ENCODE data around the gene SCN3A.

SCN3A gene

DNA sequence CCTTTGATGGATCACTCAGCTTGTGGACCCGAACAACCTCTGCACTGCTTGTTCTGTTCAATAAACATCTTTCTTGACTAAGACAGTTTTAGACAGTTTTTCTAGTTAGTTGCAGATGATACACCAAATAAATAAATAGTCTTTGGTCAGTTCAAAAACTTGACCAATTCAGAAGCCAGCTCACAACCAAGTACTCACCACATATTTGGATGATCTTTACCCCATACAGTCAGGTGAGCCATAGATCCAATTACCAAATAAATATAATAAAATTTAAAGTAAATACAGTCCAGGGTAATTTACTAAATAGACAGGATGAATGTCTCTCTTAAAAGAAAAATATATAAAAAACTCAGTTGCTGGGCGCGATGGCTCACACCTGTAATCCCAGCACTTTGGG is 18.2 kb downstream of the SCN3A start:
- DNase-seq = no peak

GRCh38 chr2:165182029-165182428 is 21.8 kb downstream of the SCN3A start:
- DNase-seq = no peak

DNA sequence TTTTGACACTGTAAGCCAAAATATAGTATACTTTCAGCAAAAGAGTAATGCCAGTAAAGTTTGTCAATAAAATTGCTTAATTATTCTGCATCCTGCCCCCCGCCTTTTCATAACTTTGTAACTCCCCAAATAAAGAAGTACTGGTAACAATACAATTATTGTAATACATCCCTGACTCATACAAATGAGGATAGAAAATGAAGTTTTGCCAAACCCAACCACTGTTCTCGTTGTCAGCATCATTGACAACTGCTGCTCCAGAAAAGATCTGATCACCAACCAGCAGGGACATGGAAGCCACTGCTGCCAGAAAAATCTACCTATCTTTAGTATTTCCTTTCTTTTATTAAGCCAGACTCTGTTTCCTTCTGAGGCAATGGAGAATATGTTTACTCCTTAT is 27.1 kb downstream of the SCN3A start:
- DNase-seq = no peak

GRCh38 chr2:165173215-165173614 is 30.6 kb downstream of the SCN3A start:
- DNase-seq = no peak

DNA sequence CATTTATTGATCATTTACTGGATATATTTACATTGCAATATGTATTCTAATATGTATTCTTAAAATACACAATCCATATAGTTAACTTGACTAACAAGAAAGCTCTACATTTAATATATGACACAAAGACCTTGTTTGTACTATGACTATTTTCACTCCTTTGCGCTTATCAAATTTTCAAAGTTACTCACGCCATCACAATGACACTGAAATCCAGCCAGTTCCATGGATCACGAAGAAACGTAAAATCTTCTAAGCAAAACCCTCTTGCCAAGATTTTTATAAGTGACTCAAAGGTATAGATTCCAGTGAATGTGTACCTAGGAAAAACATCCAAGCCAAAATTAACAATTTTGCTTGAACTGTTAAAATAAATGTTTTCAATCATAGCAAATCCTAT is 39.6 kb downstream of the SCN3A start:
- DNase-seq = no peak

GRCh38 chr2:165163761-165164160 is 40.1 kb downstream of the SCN3A start:
- DNase-seq = no peak

GRCh38 chr2:165162466-165162865 is 41.4 kb downstream of the SCN3A start:
- DNase-seq = no peak

DNA sequence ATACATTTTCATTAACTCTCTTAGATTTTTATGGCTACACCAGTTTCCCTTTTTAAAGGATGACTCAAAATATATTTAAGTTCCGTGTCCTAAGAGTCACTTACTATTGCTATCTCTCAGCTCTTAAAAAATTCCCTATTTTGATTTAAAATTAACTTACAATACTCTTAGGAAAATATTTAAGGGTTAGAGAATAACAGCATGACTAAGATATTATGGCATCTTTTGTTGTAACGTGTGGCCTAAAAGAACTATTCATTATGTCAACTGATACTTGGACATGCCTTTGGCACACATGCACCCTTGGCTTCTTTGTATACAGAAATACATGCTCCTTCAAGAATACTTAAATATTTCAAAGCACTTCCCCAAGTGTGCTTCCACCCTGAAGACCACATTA is 42.3 kb downstream of the SCN3A start:
- DNase-seq = no peak

DNA sequence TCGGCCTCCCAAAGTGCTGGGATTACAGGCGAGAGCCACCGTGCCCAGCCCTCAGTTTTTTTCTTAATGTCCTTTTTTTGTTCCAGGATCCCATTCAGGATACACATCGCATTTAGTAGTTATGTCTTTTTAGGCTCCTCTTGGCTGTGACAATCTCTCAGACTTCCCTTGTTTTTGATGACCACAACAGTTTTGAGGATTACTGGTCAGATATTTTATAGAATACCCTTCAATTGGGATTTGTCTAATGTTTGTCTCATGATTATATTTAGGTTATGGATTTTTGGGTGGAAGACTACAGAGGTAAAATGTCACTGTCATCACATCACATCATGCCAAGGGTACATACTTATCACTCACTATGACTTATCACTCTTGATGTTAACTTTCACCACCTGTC is 46.7 kb downstream of the SCN3A start:
- DNase-seq = no peak

DNA sequence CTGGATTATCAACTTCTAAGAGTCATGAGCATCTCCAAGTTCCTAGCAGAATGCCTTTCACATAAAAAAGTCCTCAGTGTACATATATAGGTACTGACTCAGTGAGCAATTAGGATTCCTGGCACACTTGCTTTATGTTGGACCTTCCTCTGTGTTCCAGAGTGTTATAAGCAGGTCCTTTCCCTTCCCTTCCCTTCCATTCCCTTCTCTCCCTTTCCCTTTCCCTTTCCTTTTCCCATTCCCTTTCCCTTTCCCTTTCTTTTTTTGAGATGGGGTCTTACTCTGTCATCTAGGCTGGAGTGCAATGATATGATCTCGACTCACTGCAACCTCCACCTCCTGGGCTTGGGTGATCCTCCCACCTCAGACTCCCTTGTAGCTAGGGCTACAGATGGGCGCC is 48.7 kb downstream of the SCN3A start:
- no peak for DNase-seq

DNA sequence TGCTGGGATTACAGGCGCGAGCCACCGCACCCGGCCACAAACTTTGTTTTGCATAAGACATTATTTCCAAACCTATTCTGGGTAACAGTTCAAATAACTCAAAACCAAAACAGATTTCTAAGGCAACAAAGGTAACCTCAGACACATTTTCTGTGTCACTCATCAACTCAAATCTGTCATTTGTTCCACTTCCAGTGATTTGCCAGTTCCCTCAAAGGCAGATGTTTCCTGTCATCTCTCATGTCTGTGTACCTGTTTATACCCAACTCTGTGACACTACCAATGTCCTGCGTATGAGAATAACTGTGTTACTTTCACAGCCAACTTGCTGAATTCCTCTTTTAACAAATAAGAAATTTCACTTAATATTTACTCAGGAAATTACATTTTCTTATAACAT is 54.4 kb downstream of the SCN3A start:
- no peak for DNase-seq

DNA sequence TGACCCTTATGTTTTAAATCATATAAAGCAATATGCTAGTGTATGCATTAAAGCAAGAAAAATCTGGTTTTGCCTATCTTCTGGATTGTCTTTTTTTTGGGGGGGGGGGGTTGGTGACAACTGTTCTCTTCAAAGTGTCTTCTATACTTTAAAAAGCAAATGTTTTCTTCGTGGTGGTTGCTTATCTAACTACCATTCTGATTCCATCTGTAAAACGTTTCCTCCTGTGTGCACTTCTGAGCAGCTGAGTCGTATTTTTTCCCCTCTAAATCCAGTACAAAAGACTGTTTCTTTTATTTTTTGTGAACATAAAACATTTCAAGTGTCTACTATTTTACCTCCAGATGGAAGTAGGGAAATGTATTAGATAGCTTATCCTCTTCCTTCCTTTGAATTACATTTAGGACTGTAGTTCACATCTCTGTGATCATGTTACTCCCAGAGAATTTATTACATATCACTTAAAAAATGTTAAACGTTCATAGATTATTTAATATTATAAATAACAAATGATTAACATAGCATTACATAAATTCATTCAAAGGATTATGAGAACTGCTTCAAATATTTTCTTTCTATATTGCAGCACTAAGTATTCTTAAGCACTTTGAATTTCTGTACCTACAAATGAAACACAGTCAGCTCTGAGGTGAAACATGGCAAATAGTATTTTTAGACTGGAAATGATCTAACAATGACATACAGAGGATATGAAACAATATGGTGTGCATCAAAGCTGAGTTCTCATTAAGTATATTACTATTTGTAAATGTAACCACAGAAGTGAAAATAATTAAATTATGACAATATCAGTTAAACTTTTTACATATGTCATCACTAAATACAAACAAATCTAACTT is 56.4 kb downstream of the SCN3A start:
- DNase-seq = no peak

GRCh38 chr2:165144315-165144714 is 59.5 kb downstream of the SCN3A start:
- DNase-seq = no peak

DNA sequence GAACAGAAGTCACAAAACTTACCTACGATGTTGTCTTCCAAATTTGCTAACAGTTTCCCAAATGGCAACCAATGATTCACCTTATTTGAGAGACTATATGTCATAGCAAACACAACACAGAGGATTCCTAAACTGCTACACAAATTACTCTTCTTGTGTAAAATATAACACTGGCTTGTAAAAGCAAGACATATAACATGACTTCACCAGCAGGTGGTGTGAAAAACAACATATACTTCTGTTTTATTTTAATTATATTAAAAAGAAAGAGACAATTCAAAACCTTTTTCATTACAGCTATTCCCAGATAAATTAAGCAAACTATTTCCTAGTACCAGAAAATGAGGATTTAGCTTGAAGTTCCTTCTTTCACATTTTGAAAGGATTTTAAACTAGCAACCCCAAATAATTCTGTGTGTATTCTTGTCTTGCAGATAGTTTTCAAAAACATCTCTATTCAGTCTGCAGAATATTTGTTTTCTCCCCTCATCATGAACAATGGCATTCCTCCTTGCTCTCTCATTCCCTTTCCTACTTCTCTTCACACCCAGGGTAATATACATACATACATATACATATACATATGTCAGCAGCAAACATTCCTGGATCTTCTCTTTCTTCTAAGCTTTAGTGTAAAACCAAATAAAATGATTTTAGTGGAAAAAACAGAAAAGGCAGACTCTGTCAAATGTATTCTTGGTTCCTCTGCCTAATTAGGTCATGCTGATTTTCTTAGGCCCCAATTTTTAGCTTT is 62.1 kb downstream of the SCN3A start:
- no peak for DNase-seq

- no peak for DNase-seq
Observed at GRCh38 chr2:165126244-165126643, 77.6 kb downstream of the SCN3A start.

GRCh38 chr2:165122521-165122920 is 81.3 kb downstream of the SCN3A start:
- no peak for DNase-seq

GRCh38 chr2:165120740-165121467 is 82.9 kb downstream of the SCN3A start:
- DNase-seq = no peak

DNA sequence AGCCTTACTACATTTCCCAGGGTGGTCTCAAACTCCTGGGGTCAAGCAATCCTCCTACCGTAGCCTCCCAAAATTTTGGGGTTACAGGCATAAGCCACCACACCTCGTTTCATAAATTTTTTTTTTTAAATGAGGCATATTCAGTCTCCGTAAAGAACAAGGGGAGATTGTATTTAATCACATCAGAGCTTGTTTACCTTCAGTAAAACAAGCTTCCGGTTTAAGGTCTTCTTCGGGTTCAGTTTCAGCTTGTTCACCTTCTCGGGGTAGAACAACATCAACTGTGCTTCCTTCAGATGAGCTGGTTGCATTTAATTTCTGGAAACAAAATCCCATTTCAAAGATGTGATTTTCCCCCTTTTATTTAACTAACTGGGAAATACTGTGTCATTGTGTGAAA is 88.6 kb downstream of the SCN3A start:
- no peak for DNase-seq

DNA sequence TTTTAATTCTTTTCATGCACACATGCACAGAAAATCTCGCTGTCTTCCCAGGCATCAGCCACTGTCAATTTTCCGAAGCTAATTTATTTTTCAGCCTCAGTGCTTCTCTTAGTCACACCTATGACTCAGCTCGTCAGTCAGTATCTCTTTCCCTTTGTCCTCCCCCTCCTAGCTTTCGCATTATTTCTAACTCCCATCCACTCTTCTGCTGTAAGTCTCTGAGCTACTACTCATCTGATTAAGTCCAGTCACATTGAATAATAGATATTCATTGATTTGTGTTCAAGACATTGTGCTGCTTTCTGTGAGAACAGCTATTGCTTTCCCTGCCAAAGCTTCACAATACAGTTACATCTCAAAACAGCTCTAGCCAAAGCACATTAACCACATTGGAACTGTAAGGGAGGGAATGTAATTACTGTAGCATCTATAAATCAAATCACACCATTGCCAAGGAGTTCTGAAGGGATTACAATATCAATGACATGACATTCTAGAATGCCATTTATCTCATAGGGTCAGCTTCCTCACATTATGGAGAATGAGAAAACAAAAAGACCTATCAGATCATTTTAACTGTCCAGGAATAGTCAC is 89.4 kb downstream of the SCN3A start:
- DNase-seq = no peak

DNA sequence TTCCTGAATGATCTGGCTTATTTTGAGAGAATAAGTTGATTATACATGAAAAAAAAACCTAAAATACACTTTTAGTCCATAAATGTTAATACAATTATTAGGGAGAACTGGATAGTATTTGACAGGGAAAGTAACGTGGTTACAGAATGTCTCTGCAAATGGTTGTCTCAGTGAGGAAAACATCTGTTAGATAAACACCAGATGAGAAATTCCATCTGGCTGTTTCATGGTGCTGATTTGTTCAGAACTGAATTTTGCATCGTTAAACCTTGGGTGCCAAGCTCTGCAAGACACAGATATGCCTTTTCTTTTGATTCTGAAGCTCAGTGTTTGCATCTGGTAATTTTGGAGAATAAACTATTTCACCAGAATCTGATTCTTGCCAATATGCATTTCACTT is 90.4 kb downstream of the SCN3A start:
- no peak for DNase-seq

DNA sequence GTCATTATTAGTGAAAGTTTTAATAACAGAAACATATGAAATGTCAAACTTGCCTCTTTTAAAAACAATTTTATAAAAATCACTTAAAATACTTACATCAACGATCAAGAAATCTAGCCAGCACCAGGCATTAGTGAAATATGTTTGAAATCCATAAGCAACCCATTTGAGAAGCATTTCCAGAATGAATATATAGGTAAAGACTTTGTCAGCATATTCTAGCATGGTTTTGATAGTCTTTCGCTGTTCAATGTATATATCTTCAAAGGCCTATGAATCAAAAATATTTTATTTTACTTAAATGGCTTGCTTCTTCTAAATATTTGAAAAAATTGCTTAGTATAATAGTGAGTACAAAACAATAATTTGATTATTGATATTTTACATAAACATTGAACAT is 91.1 kb downstream of the SCN3A start:
- no peak for DNase-seq

DNA sequence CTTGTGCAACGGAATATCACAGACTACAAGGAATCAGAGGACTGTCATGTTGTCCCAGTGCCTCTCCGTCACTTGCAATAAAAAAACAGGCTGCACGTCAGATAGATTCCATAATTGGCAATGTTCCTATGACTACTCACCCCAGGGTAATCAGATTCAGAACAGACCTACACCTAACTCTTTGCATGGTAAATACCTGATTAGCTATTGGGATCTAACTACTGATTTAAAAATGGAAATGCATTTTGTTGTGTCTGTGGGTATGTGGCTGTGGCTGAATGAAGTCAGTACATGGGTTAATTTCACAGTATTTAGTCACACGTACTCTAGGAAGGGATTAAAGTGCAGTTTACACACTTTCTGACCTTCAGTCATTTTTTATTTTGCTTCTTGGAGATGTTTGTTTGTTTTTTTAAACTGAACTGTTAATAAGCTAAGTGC is 91.7 kb downstream of the SCN3A start:
- no peak for DNase-seq

DNA sequence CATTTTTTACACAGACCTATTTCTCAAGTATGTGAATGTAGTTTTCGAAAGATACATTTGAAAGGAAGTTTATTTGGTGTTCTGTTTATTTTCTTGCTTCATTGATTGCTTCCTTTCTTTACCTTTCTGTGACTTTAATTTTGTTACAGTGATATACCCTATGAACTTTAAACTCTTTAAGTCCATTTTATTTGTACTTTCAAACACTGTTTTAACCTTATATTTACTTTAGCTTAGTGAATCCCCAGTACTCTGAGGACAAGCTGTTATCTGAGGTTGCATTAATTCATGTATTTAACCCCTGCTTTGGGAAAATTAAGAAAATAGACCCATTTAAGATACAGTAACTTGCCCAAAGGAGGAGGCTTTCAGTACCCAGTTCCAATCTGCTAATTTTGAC is 93.5 kb downstream of the SCN3A start:
- DNase-seq = no peak
